Chondrocyte (in vitro differentiated cells): ENCODE data around the gene PDXP. TPM values are rescaled to one million over a fixed set of nuclear protein-coding genes. Genes with fewer than 3 reads are reported as not detected.

Experiments used
- DNase-seq: peaks from one replicate; pipeline ENCODE4 v3.0.0; 2021; ENCODE audit warnings: mixed read lengths, low spot score
- H3K27ac Mint-ChIP-seq: one replicate; pipeline ENCODE4 v1.8.0; 2021; ENCODE audit warnings: mild to moderate bottlenecking, moderate library complexity, mixed read lengths; ENCODE audit not compliant: unreplicated experiment
- H3K27me3 Mint-ChIP-seq: 2 replicates; pipeline ENCODE4 v1.8.0; 2021; ENCODE audit warnings: low read depth, mixed read lengths
- H3K36me3 Mint-ChIP-seq: 2 replicates; pipeline ENCODE4 v1.8.0; 2021; ENCODE audit warnings: low read depth, mixed read lengths
- H3K4me1 Mint-ChIP-seq: 2 replicates; pipeline ENCODE4 v1.8.0; 2021; ENCODE audit warnings: low read depth, mild to moderate bottlenecking, mixed read lengths
- H3K4me3 Mint-ChIP-seq: one replicate; pipeline ENCODE4 v1.8.0; 2021; ENCODE audit warnings: mild to moderate bottlenecking, moderate library complexity, mixed read lengths; ENCODE audit not compliant: unreplicated experiment
- H3K9me3 Mint-ChIP-seq: 2 replicates; pipeline ENCODE4 v1.8.0; 2021; ENCODE audit warnings: low read depth, mixed read lengths
- total RNA-seq: library from RNA; stranded (reverse); gene quantifications from 3 replicates; pipeline ENCODE4 v1.2.1, GENCODE V29; 2021
- TF ChIP-seq, protein P1 (sequence below): fragments of 200-600 bp; sonication (generic); IDR thresholded peaks from 2 replicates; pipeline ENCODE4 v1.5.0; 2021; ENCODE audit warnings: antibody characterized with exemption, mild to moderate bottlenecking, moderate library complexity

The PDXP gene
- total RNA-seq, 1 donor from 2014 or later, result 14.8 TPM

DNA sequence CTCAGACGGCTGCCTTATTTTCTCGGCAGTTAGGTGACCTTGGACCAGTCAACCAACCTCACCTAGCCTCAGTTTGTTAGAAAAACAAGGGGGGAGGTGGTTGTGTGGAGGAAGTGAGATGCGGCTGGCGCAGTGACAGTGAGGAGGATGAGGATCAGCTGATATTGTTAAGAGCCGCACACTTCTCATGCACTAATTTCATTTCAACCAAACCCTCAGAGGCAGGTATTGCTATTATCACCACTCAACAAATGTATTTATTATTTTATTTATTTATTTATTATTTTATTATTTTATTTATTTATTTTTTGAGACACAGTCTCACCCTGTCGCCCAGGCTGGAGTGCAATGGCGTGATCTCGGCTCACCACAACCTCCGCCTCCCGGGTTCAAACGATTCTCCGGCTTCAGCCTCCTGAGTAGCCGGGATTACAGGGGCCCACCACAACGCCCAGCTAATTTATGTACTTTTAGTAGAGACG lies 19.0 kb downstream of the PDXP start:
- DNase-seq, result no peak
- Mint-ChIP-seq H3K4me1 (peaks cover 42% of the 10 kb centered on the region), H3K27ac (peak overlapping the region; percentile 85), H3K27me3 (no peaks in the 10 kb centered on the region), H3K4me3 (peak overlapping the region; percentile 77), H3K36me3 (peaks cover 12% of the 10 kb centered on the region), H3K9me3 (no peaks in the 10 kb centered on the region)
- TF ChIP-seq, protein P1, sequence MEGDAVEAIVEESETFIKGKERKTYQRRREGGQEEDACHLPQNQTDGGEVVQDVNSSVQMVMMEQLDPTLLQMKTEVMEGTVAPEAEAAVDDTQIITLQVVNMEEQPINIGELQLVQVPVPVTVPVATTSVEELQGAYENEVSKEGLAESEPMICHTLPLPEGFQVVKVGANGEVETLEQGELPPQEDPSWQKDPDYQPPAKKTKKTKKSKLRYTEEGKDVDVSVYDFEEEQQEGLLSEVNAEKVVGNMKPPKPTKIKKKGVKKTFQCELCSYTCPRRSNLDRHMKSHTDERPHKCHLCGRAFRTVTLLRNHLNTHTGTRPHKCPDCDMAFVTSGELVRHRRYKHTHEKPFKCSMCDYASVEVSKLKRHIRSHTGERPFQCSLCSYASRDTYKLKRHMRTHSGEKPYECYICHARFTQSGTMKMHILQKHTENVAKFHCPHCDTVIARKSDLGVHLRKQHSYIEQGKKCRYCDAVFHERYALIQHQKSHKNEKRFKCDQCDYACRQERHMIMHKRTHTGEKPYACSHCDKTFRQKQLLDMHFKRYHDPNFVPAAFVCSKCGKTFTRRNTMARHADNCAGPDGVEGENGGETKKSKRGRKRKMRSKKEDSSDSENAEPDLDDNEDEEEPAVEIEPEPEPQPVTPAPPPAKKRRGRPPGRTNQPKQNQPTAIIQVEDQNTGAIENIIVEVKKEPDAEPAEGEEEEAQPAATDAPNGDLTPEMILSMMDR, result no peak

- H3K9me3 Mint-ChIP-seq, result no peaks in the 10 kb centered on the region
- peak overlapping the region; percentile 70 for H3K27ac Mint-ChIP-seq
These were observed 19.8 kb downstream of the PDXP start for GRCh38 chr22:37678372-37678771.

DNA sequence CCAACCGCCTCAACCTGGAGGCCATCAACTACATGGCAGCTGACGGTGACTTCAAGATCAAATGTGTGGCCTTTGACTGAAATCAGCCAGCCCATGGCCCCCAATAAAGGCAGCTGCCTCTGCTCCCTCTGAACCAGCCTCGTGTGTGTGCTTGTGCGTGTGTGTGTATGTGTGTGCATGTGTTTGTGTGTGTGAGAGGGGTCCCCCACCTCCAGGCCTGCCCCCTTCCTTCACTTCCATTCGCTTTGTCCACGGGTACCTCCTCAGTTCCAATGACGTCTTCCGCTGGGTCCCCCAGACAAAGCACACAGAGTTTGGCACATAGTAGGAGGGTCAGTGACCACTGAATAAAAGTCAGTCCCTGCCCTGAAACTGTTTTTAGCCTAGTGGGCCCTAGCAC lies 21.1 kb downstream of the PDXP start:
- Mint-ChIP-seq H3K36me3 (peaks cover 12% of the 10 kb centered on the region), H3K4me3 (peak overlapping the region; percentile 49), H3K27me3 (no peaks in the 10 kb centered on the region), H3K27ac (peak overlapping the region; percentile 70), H3K9me3 (no peaks in the 10 kb centered on the region), H3K4me1 (peaks cover 36% of the 10 kb centered on the region)
- DNase-seq, result no peak
- TF ChIP-seq, protein P1, result no peak

More at GRCh38 chr22:37678372-37678771, 19.8 kb downstream of the PDXP start:
- Mint-ChIP-seq H3K4me1 (peaks cover 42% of the 10 kb centered on the region), H3K36me3 (peaks cover 12% of the 10 kb centered on the region), H3K27me3 (no peaks in the 10 kb centered on the region), H3K4me3 (peak overlapping the region; percentile 77)
- TF ChIP-seq, protein P1, result no peak
- DNase-seq, result no peak

DNA sequence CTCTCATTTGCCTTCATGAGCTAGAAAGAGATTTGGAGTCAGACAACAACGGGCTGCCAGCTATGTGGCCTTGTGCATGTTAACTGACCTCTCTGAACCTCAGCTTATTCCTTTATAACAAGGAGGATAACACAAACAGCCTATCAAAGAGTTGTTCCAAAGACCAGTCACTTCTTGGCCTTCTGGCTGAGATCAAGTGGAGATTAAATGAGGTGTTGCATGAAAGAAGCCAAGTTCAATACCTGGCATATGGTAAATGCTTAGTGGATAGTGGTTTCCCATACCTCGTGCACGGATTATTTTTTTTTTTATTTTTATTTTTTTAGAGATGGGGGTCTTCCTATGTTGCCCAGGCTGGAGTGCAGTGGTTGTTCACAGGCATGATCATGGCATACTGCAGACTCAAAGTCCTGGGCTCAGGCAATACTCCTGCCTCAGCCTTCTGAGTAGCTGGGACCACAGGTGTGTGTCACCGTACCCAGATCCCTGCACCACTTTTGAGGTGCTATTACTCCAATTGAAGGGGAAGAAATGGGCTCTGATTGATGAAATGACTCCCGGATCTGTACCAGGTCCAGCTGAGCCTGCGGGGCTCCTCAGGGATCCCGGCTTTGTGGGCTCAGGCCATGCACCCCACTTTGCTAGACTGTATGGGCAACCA lies 21.8 kb downstream of the PDXP start:
- no peak for DNase-seq
- TF ChIP-seq, protein P1, result no peak
- H3K27ac Mint-ChIP-seq, result peak overlapping the region; percentile 84

DNA sequence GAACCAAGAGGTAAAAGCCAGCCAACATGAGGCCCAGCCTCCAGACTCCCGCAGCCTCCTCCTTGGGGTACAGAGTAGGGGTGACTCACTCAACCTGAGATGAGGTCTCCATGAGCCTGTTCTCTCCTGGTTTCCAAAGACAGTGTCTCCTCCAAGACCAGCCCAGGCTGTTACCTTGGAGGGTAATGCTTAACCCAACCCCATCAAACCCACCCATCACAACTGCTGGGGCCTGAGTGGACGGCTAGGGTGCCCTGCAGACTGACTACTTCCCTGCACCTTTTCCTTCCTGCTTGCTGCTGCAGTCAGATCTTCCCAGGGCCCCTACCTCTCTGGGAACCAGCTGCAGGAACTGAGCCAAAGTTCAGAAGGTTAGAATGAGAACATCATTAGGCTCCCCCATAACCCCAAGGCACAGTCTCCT lies 22.5 kb downstream of the PDXP start:
- Mint-ChIP-seq H3K36me3 (peaks cover 12% of the 10 kb centered on the region), H3K9me3 (no peaks in the 10 kb centered on the region), H3K4me3 (no peak overlapping the region), H3K4me1 (peaks cover 29% of the 10 kb centered on the region), H3K27ac (peak overlapping the region; percentile 84), H3K27me3 (no peaks in the 10 kb centered on the region)
- no peak for DNase-seq
- TF ChIP-seq, protein P1, result no peak

More for the DNA sequence above, 21.8 kb downstream of the PDXP start:
- H3K36me3 Mint-ChIP-seq, result peaks cover 12% of the 10 kb centered on the region
- H3K27me3 Mint-ChIP-seq, result no peaks in the 10 kb centered on the region
- no peak overlapping the region for H3K4me3 Mint-ChIP-seq
- H3K9me3 Mint-ChIP-seq, result no peaks in the 10 kb centered on the region
- H3K4me1 Mint-ChIP-seq, result peaks cover 29% of the 10 kb centered on the region
